KMS-11 (cell line): ENCODE data around the gene SPPL2A.

Experiments used
- H2AFZ ChIP-seq: fragments of 200-600 bp; sonication (generic); 2 replicates; pipeline ENCODE4 v1.6.1; 2016; ENCODE audit warnings: antibody characterized with exemption, mixed run types, low read depth
- H3K27ac ChIP-seq: fragments of 200-600 bp; sonication (generic); 2 replicates; pipeline ENCODE4 v1.6.1; 2016; ENCODE audit warnings: mild to moderate bottlenecking, mixed run types
- H3K27me3 ChIP-seq: fragments of 200-600 bp; sonication (generic); 2 replicates; pipeline ENCODE4 v1.6.1; 2017; ENCODE audit warnings: mild to moderate bottlenecking, low read depth, mixed run types, moderate library complexity; ENCODE audit not compliant: insufficient read depth
- H3K36me3 ChIP-seq: fragments of 200-600 bp; sonication (generic); 2 replicates; pipeline ENCODE4 v1.6.1; 2017; ENCODE audit warnings: mild to moderate bottlenecking, mixed run types; ENCODE audit not compliant: insufficient read depth
- H3K4me1 ChIP-seq: fragments of 200-600 bp; sonication (generic); 2 replicates; pipeline ENCODE4 v1.6.1; 2016; ENCODE audit warnings: mild to moderate bottlenecking, low read depth, mixed run types; ENCODE audit not compliant: poor library complexity, severe bottlenecking
- H3K4me2 ChIP-seq: fragments of 200-600 bp; sonication (generic); 2 replicates; pipeline ENCODE4 v1.7.0; 2016; ENCODE audit warnings: mild to moderate bottlenecking, mixed run types
- H3K4me3 ChIP-seq: fragments of 200-600 bp; sonication (generic); IDR thresholded peaks from 2 replicates; pipeline ENCODE4 v1.6.1; 2017; ENCODE audit warnings: low read depth, low read length, mixed read lengths; ENCODE audit not compliant: insufficient read depth
- H3K79me2 ChIP-seq: fragments of 200-600 bp; sonication (generic); 2 replicates; pipeline ENCODE4 v1.6.1; 2016; ENCODE audit warnings: low read depth, mixed run types; ENCODE audit not compliant: insufficient read depth
- H3K9ac ChIP-seq: fragments of 200-600 bp; sonication (generic); 2 replicates; pipeline ENCODE4 v1.6.1; 2016; ENCODE audit warnings: mild to moderate bottlenecking, mixed run types
- H4K20me1 ChIP-seq: fragments of 200-600 bp; sonication (generic); 2 replicates; pipeline ENCODE4 v1.6.1; 2016; ENCODE audit warnings: mild to moderate bottlenecking, mixed run types; ENCODE audit not compliant: insufficient read depth
- CTCF ChIP-seq: fragments of 200-600 bp; sonication (generic); conservative IDR thresholded peaks from 2 replicates; pipeline ENCODE4 v1.6.1; 2017; ENCODE audit warnings: low read depth, mild to moderate bottlenecking, antibody characterized with exemption, low read length, moderate library complexity, mixed read lengths

The SPPL2A gene

GRCh38 chr15:50764461-50765194 lies 878 bp downstream of the SPPL2A start:
- peak overlapping the region; percentile 90 for H3K27ac ChIP-seq
- peak overlapping the region; percentile 84 for H2AFZ ChIP-seq
- peaks cover 40% of the 10 kb centered on the region for H3K4me1 ChIP-seq
- TF ChIP-seq CTCF, result no peak
- peaks cover 38% of the 10 kb centered on the region for H3K79me2 ChIP-seq
- no peaks in the 10 kb centered on the region for H4K20me1 ChIP-seq
- H3K9ac ChIP-seq, result peak overlapping the region; percentile 71
- no peaks in the 10 kb centered on the region for H3K36me3 ChIP-seq
- H3K27me3 ChIP-seq, result no peaks in the 10 kb centered on the region
- no peak overlapping the region for H3K4me3 ChIP-seq
- peak overlapping the region; percentile 84 for H3K4me2 ChIP-seq

- no peak overlapping the region for H3K27ac ChIP-seq
- TF ChIP-seq CTCF, result no peak
- no peaks in the 10 kb centered on the region for H3K36me3 ChIP-seq
- H3K79me2 ChIP-seq, result peaks cover 35% of the 10 kb centered on the region
- peaks cover 12% of the 10 kb centered on the region for H3K4me1 ChIP-seq
- H4K20me1 ChIP-seq, result no peaks in the 10 kb centered on the region
- no peak overlapping the region for H3K4me3 ChIP-seq
- H3K9ac ChIP-seq, result no peak overlapping the region
- no peak overlapping the region for H3K4me2 ChIP-seq
- no peaks in the 10 kb centered on the region for H3K27me3 ChIP-seq
- H2AFZ ChIP-seq, result no peak overlapping the region
These were observed 6.7 kb downstream of the SPPL2A start for GRCh38 chr15:50758712-50759205.

- no peaks in the 10 kb centered on the region for H4K20me1 ChIP-seq
- no peaks in the 10 kb centered on the region for H3K36me3 ChIP-seq
- no peak overlapping the region for H3K4me3 ChIP-seq
- no peak for TF ChIP-seq CTCF
- no peak overlapping the region for H3K4me2 ChIP-seq
- H3K27ac ChIP-seq, result no peak overlapping the region
- H3K4me1 ChIP-seq, result peaks cover 6% of the 10 kb centered on the region
- H3K79me2 ChIP-seq, result peaks cover 1% of the 10 kb centered on the region
- no peaks in the 10 kb centered on the region for H3K27me3 ChIP-seq
- H2AFZ ChIP-seq, result no peak overlapping the region
- H3K9ac ChIP-seq, result no peak overlapping the region
These were observed 12.0 kb downstream of the SPPL2A start for GRCh38 chr15:50753463-50753862.

- no peak for TF ChIP-seq CTCF
- Histone ChIP-seq H3K4me2 (no peak overlapping the region), H3K4me1 (peaks cover 6% of the 10 kb centered on the region), H3K27ac (no peak overlapping the region), H3K9ac (no peak overlapping the region), H4K20me1 (no peaks in the 10 kb centered on the region), H3K79me2 (no peaks in the 10 kb centered on the region; the same call in none of the 2 replicates), H3K4me3 (no peak overlapping the region), H3K36me3 (no peaks in the 10 kb centered on the region), H2AFZ (no peak overlapping the region), H3K27me3 (no peaks in the 10 kb centered on the region)
These were observed 14.1 kb downstream of the SPPL2A start for GRCh38 chr15:50751394-50751793.
